GM12891 (cell line): ENCODE data around the gene NT5DC2.

Experiments used
- POLR2A ChIP-seq: IDR thresholded peaks from 2 replicates; pipeline ENCODE4 v1.6.1; 2011; ENCODE audit warnings: low read depth, low read length, control low read depth
- POLR2AphosphoS5 ChIP-seq: IDR thresholded peaks from 2 replicates; pipeline ENCODE4 v1.6.1; 2011; ENCODE audit warnings: low read depth, low read length, control low read depth
- SPI1 ChIP-seq: IDR thresholded peaks from 2 replicates; pipeline ENCODE4 v1.6.1; 2011; ENCODE audit warnings: low read depth, low read length, control low read depth

- TF ChIP-seq POLR2AphosphoS5 (no peak), POLR2A (no peak), SPI1 (no peak)
Measured at GRCh38 chr3:52519445-52520140, 14.1 kb downstream of the NT5DC2 start.
